Bone marrow (tissue), 2 donors: Measurements from ENCODE around the gene USH2A.
"Not testable (repeated sequence)": the region's sequence is repeated elsewhere in the genome, so short reads cannot be mapped to it uniquely, and the experiment has no call there.

Experiments used
- DNase-seq, 2 donors: peaks; one replicate each; lab custom pipeline; 2025; lab: John Stamatoyannopoulos, UW

Gene USH2A

GRCh38 chr1:216201946-216202345 is 221.3 kb downstream of the USH2A start:
- DNase-seq, result no peak

GRCh38 chr1:216200941-216201340 is 222.3 kb downstream of the USH2A start:
- no peak for DNase-seq

GRCh38 chr1:216194721-216195120 is 228.5 kb downstream of the USH2A start:
- DNase-seq, result no peak

- DNase-seq, result no peak
Measured at GRCh38 chr1:216193839-216194443, 229.3 kb downstream of the USH2A start.

- no peak for DNase-seq
Measured at GRCh38 chr1:216190438-216190837, 232.8 kb downstream of the USH2A start.

GRCh38 chr1:216186816-216187215 is 236.4 kb downstream of the USH2A start:
- no peak for DNase-seq

- no peak for DNase-seq
Measured at GRCh38 chr1:216186141-216186540, 237.1 kb downstream of the USH2A start.

GRCh38 chr1:216184126-216184680 is 239.0 kb downstream of the USH2A start:
- DNase-seq, result no peak

GRCh38 chr1:216183454-216183853 is 239.8 kb downstream of the USH2A start:
- DNase-seq, result no peak

- no peak for DNase-seq
Measured at GRCh38 chr1:216183007-216183406, 240.2 kb downstream of the USH2A start.

GRCh38 chr1:216181590-216181989 is 241.7 kb downstream of the USH2A start:
- DNase-seq, result no peak

- no peak for DNase-seq
Measured at GRCh38 chr1:216178281-216178680, 245.0 kb downstream of the USH2A start.

GRCh38 chr1:216176970-216177369 is 246.3 kb downstream of the USH2A start:
- no peak for DNase-seq

GRCh38 chr1:216175714-216176113 is 247.5 kb downstream of the USH2A start:
- DNase-seq, result no peak

GRCh38 chr1:216173376-216173995 is 249.8 kb downstream of the USH2A start:
- no peak for DNase-seq

GRCh38 chr1:216169351-216169750 is 253.9 kb downstream of the USH2A start:
- no peak for DNase-seq

- no peak for DNase-seq
Measured at GRCh38 chr1:216168546-216168945, 254.7 kb downstream of the USH2A start.

GRCh38 chr1:216154063-216154462 is 269.2 kb downstream of the USH2A start:
- no peak for DNase-seq

GRCh38 chr1:216153130-216153529 is 270.1 kb downstream of the USH2A start:
- DNase-seq, result no peak

- DNase-seq, result not testable (repeated sequence)
Measured at GRCh38 chr1:216145451-216146018, 277.7 kb downstream of the USH2A start.

GRCh38 chr1:216144661-216145450 is 278.4 kb downstream of the USH2A start:
- no peak for DNase-seq

- no peak for DNase-seq
Measured at GRCh38 chr1:216142921-216143320, 280.3 kb downstream of the USH2A start.
